Kidney (tissue), 14 donors: ENCODE results near the gene SMYD3. TPM values are rescaled to one million over a fixed set of nuclear protein-coding genes. Genes with fewer than 3 reads are reported as not detected.

ENCODE experiments used
- DNase-seq, 5 donors: peaks; one replicate each; pipeline ENCODE4 v3.0.0-alpha.2; 2013 to 2020
- FAIRE-seq: peaks from 2 replicates; lab custom pipeline; 2012; peaks lifted over from hg19 to GRCh38; lab: Jason Lieb, UNC
- H3K27ac ChIP-seq, 2 donors: one replicate each; pipeline ENCODE4 v1.7.0; 2013; ENCODE audit warnings: low read depth in 2 of 2, low read length in 2 of 2, inconsistent platforms in 1 of 2
- H3K27me3 ChIP-seq: one replicate; pipeline ENCODE4 v1.7.1; 2013; ENCODE audit warnings: low read length, inconsistent platforms; ENCODE audit not compliant: control insufficient read depth, insufficient read depth
- H3K36me3 ChIP-seq, 3 donors: one replicate each; pipeline versions ENCODE4 v1.7.0 to v1.7.1; 2013; ENCODE audit warnings: low read length in 3 of 3, control low read depth in 1 of 3, inconsistent platforms in 1 of 3; ENCODE audit not compliant: insufficient read depth in 3 of 3, control insufficient read depth in 2 of 3
- H3K4me1 ChIP-seq, 3 donors: one replicate each; pipeline versions ENCODE4 v1.7.0 to v1.7.1; 2013; ENCODE audit warnings: low read length in 3 of 3, inconsistent platforms in 1 of 3, low read depth in 1 of 3; ENCODE audit not compliant: control insufficient read depth in 2 of 3, insufficient read depth in 2 of 3
- H3K4me3 ChIP-seq, 3 donors: one replicate each; pipeline versions ENCODE4 v1.7.0 to v1.8.1; 2013; ENCODE audit warnings: low read length in 3 of 3, control low read depth in 1 of 3, inconsistent platforms in 1 of 3
- H3K9ac ChIP-seq, 3 donors: one replicate each; pipeline versions ENCODE4 v1.7.0 to v1.7.1; 2013; ENCODE audit warnings: low read length in 3 of 3, control low read depth in 1 of 3, inconsistent platforms in 1 of 3
- H3K9me3 ChIP-seq, 3 donors: one replicate each; pipeline versions ENCODE4 v1.7.0 to v1.7.1; 2013; ENCODE audit warnings: low read length in 3 of 3, control low read depth in 1 of 3, inconsistent platforms in 1 of 3; ENCODE audit not compliant: control insufficient read depth in 2 of 3, insufficient read depth in 1 of 3
- CTCF ChIP-seq: IDR thresholded peaks from 3 replicates; pipeline ENCODE4 v1.5.1; 2012; ENCODE audit warnings: mild to moderate bottlenecking, moderate library complexity, borderline replicate concordance; ENCODE audit not compliant: insufficient read depth; ENCODE audit errors: extremely low read depth
- intact Hi-C: fragments of 100-400 bp; cut with DNase I; formaldehyde crosslinking; loops from one replicate; pipeline ENCODE4 v1.11.1; 2022
- polyA plus RNA-seq: library from polyadenylated mRNA; stranded (reverse); fragments of 350-450 nt; fragmentation: Illumina TruSeq; extraction: RNeasy Lipid Tissue Mini Kit (QIAGEN cat#74804); gene quantifications from one replicate; pipeline ENCODE4 v1.2.3, GENCODE V29; 2014; ENCODE audit warnings: low read depth, low replicate concordance; ENCODE audit not compliant: insufficient read depth
- total RNA-seq: library from RNA; stranded (reverse); fragmentation: NEBNext Ultra II Directional; extraction: Animal tissue kit (Norgen Biotek cat#: 25700); gene quantifications from one replicate; pipeline ENCODE4 v1.2.1, GENCODE V29; 2021
- donor health status: control.
- donor health status: control.
- donor health status: control.
- donor health status: control.
- donor health status: control.
- donor health status: DM: yes; HTN: yes; CAD: no.
- donor health status: Normal renal cell carcinoma (clear cell type).

The SMYD3 gene
- total and polyA plus RNA-seq, 2 donors from 2014 or later = 23.3 to 23.9 TPM

GRCh38 chr1:245834002-245834401 is 673.1 kb downstream of the SMYD3 start:
- Histone ChIP-seq H3K27ac (no peak overlapping the region), H3K9me3 (no peaks in the 10 kb centered on the region), H3K4me1 (no peaks in the 10 kb centered on the region), H3K4me3 (no peak overlapping the region), H3K9ac (no peak overlapping the region), H3K27me3 (no peaks in the 10 kb centered on the region), H3K36me3 (no peaks in the 10 kb centered on the region)
- DNase-seq (no peak), FAIRE-seq (no peak)
- no peak for TF ChIP-seq CTCF
- intact Hi-C loops = no loop called here

DNA sequence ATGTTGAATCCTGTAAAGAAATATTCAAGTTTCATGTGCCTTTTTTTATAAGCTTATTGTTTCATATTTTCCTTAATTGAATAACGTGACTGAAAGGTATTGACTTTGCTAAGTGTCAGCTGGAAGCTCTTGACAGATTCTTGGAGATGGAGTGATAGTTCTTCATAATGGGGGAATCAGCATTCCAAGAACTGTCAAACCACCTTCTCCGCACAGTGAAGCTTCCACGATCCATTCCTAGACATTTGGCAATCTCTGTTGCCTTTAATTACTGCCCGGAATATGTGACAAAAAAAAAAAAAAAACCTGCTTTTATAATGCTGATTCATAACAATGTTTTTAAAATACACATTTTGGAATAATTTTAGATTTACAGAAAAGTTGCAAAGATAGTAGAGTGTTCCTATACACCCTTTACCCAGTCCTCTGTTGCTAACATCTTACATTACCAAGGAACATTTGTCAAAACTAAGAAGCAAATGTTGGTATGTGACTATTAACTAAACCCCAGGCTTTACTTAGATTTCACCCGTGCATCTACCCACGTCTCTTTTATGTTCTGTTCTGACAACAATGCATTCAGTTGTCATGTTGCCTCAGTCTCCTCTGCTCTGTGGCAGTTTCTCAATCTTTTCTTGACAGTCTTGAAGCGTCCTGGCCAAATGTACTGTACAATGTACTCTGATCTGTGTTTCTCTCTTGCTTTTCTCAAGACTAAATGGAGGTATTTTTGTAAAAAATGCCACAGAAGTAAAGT is 674.1 kb downstream of the SMYD3 start:
- H3K9me3 ChIP-seq = no peaks in the 10 kb centered on the region
- H3K27ac ChIP-seq = no peak overlapping the region
- H3K27me3 ChIP-seq = no peaks in the 10 kb centered on the region
- no peak overlapping the region for H3K9ac ChIP-seq
- TF ChIP-seq CTCF = no peak
- FAIRE-seq (no peak), DNase-seq (no peak)
- no peaks in the 10 kb centered on the region for H3K36me3 ChIP-seq
- no peaks in the 10 kb centered on the region for H3K4me1 ChIP-seq
- no peak overlapping the region for H3K4me3 ChIP-seq
- intact Hi-C loops = no loop called here

DNA sequence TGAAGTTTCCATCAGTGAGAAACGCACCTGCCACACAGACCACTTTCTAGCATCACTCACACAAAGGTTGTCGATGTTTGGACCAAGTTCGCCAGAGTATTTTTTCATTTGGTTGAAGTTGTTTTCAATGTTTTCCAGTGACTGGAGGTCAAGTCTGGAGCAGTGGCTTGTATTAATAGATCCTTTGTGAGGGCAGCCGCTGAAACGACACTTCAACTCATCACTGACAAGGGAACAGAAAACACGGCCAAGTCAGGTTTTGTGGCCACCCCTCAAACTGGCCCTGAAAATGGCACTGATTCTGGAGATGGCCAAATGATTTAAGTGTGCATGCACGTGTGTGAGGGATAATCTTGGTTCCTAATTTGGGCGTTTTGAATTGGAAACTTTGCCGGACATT is 675.6 kb downstream of the SMYD3 start:
- Histone ChIP-seq H3K4me3 (no peak overlapping the region), H3K9me3 (no peaks in the 10 kb centered on the region), H3K27ac (no peak overlapping the region), H3K27me3 (no peaks in the 10 kb centered on the region), H3K9ac (no peak overlapping the region), H3K36me3 (no peaks in the 10 kb centered on the region), H3K4me1 (no peaks in the 10 kb centered on the region)
- FAIRE-seq = no peak
- intact Hi-C loops = no loop called here
- TF ChIP-seq CTCF = no peak
- DNase-seq = no peak
